Body of pancreas (tissue), 4 donors: Measurements from ENCODE around the gene SLC9A8.

ENCODE experiments used
- POLR2A ChIP-seq, 3 donors: fragments of 450-650 bp; IDR thresholded peaks; one replicate each; pipeline ENCODE4 v1.6.1; 2016; ENCODE audit warnings: antibody characterized with exemption in 3 of 3, mild to moderate bottlenecking in 2 of 3
- TF ChIP-seq, protein P1 (sequence below), 7 experiments: fragments of 450-650 bp in 4 of 7; fragments of 200-600 bp in 3 of 7; sonication (generic) in 3 of 7; IDR thresholded peaks; one replicate each; pipeline ENCODE4 v1.5.1; 2016 to 2019; ENCODE audit warnings: antibody characterized with exemption in 7 of 7

DNA sequence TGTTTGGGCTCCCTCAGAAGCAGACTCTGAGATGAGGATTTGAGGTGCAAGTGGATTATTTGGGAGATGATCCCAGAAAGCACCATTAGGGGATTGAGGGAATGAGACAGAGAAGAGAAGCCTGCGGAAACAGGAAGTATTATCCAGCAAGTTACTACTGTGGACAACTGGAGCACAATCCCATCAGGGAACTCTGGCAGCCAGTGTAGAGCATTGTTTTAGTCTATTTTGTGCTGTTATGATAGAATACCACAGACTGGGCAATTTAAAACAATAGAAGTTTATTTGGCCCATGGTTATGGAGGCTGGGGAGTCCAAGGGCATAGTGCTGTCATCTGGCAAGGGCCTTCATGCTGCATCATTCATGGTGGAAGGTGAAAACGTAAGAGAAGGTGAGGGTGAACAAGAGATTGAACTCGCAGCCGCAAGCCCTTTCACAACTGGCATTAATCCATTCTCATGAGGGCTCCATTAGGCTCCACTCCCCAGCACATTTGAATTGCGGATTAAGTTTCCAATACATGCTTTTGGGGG, 43.5 kb upstream of the SLC9A8 start:
- TF ChIP-seq, protein P1, sequence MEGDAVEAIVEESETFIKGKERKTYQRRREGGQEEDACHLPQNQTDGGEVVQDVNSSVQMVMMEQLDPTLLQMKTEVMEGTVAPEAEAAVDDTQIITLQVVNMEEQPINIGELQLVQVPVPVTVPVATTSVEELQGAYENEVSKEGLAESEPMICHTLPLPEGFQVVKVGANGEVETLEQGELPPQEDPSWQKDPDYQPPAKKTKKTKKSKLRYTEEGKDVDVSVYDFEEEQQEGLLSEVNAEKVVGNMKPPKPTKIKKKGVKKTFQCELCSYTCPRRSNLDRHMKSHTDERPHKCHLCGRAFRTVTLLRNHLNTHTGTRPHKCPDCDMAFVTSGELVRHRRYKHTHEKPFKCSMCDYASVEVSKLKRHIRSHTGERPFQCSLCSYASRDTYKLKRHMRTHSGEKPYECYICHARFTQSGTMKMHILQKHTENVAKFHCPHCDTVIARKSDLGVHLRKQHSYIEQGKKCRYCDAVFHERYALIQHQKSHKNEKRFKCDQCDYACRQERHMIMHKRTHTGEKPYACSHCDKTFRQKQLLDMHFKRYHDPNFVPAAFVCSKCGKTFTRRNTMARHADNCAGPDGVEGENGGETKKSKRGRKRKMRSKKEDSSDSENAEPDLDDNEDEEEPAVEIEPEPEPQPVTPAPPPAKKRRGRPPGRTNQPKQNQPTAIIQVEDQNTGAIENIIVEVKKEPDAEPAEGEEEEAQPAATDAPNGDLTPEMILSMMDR (IDR thresholded peaks at IDR 0.05), result no peak
- TF ChIP-seq POLR2A (IDR thresholded peaks at IDR 0.05), result no peak
